ENCODE measurements around the gene UGP2. TPM values are rescaled to one million over a fixed set of nuclear protein-coding genes. Genes with fewer than 3 reads are reported as not detected.

The UGP2 gene
- total and polyA plus RNA-seq, 10 of the 15 experiments (the other 5 are each of a cell fraction or from before 2014, with no cell fraction given) = 40.8 to 98.3 (median 76.1) TPM

DNA sequence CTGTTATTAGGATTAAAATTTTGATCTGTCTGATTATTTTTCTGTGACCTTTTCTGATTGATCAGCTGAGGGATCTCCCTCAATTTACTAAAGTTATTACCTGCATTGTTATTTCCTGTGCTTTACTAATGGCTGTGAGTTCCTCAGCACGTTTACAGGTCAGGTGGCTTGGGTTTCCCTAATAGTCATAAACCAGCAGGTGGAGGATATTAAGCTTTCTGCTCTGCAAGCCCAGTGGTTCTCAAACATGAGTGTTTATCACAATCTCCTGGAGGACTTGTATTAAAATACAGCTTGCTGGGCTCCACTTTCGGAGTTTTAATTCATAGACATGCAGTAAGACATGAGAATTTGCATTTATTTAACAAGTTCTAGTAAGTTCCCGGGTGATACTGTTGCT is 22.4 kb upstream of the UGP2 start:
- Histone ChIP-seq H3K9me3 (replicated peaks; ENCODE audit: control insufficient read depth, insufficient read depth, low read length) (no peaks in the 10 kb centered on the region), H3K27me3 (replicated peaks in 1 of 2; ENCODE audit: control insufficient read depth in 2 of 2, insufficient read depth in 2 of 2, low read length in 1 of 2) (no peaks in the 10 kb centered on the region), H3K9ac (ENCODE audit: control insufficient read depth, insufficient read depth, low read length) (no peak overlapping the region), H4K20me1 (ENCODE audit: control insufficient read depth, insufficient read depth) (no peaks in the 10 kb centered on the region), H3K4me3 (no peak overlapping the region), H3K4me1 (ENCODE audit: control insufficient read depth, insufficient read depth, low read length) (peaks cover 5% of the 10 kb centered on the region; the same call in 1 of the 2 replicates), H3K36me3 (ENCODE audit: control insufficient read depth in 2 of 2, insufficient read depth in 2 of 2, low read length in 1 of 2) (no peaks in the 10 kb centered on the region), H2AFZ (ENCODE audit: control insufficient read depth, low read depth, low read length) (no peak overlapping the region), H3K4me2 (ENCODE audit: control insufficient read depth, insufficient read depth) (no peak overlapping the region), H3K27ac (ENCODE audit: control insufficient read depth, insufficient read depth) (no peak overlapping the region), H3K79me2 (ENCODE audit: control insufficient read depth, insufficient read depth, low read length) (no peaks in the 10 kb centered on the region)
- WGBS (ENCODE audit: insufficient coverage, insufficient replicate concordance, low lambda C conversion rate, missing lambda C conversion rate) = 44% methylated on average over 3 of the region's 3 CpGs
- ChIA-PET RAD21 (ENCODE audit: unreplicated experiment) (interaction anchor here (0.6 to 1.1 kb wide), 2 partner anchors 120 to 234 kb away, joined by 3 read pairs; no protein-coding TSS in a partner anchor), CTCF (interaction anchor here (0.6 to 1.6 kb wide), 2 partner anchors 16 to 42 kb away, joined by 3 to 5 read pairs; no protein-coding TSS in a partner anchor), SMC1A (ENCODE audit: uncharacterized antibody, unreplicated experiment) (interaction anchor here (1.0 to 1.2 kb wide), 3 partner anchors 10 to 39 kb away, joined by 3 read pairs; no protein-coding TSS in a partner anchor), POLR2A (interaction anchor here (0.9 kb wide), 2 partner anchors 22 to 27 kb away, joined by 3 to 4 read pairs; partner anchors contain the start of gene UGP2)
- intact Hi-C loops (cut with micrococcal nuclease; ENCODE audit: unreplicated experiment) (no loop called here), in situ Hi-C loops (cut with MboI) (no loop called here)
- no TSS peak for BruUV-seq (replicated peaks)
- DNase-seq (ENCODE audit: low read depth, low spot score) = no peak
- no peak for FAIRE-seq
- no peak for ATAC-seq
- TF ChIP-seq ZZZ3 (IDR thresholded peaks at IDR 0.05; ENCODE audit: control insufficient read depth, insufficient read length, low read depth) = no peak
- TF ChIP-seq CHD1 (IDR thresholded peaks at IDR 0.05; ENCODE audit: low read depth, low read length) = no peak
- no peak for TF ChIP-seq MEF2A (IDR thresholded peaks at IDR 0.05; ENCODE audit: insufficient read depth, low read depth, low read length)
- no peak for TF ChIP-seq NFYA (IDR thresholded peaks at IDR 0.05; ENCODE audit: borderline replicate concordance, low read depth, low read length)
- TF ChIP-seq, protein P1, sequence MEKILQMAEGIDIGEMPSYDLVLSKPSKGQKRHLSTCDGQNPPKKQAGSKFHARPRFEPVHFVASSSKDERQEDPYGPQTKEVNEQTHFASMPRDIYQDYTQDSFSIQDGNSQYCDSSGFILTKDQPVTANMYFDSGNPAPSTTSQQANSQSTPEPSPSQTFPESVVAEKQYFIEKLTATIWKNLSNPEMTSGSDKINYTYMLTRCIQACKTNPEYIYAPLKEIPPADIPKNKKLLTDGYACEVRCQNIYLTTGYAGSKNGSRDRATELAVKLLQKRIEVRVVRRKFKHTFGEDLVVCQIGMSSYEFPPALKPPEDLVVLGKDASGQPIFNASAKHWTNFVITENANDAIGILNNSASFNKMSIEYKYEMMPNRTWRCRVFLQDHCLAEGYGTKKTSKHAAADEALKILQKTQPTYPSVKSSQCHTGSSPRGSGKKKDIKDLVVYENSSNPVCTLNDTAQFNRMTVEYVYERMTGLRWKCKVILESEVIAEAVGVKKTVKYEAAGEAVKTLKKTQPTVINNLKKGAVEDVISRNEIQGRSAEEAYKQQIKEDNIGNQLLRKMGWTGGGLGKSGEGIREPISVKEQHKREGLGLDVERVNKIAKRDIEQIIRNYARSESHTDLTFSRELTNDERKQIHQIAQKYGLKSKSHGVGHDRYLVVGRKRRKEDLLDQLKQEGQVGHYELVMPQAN (conservative IDR thresholded peaks at IDR 0.05) = no peak
- no peak for TF ChIP-seq ASH2L (IDR thresholded peaks at IDR 0.05; ENCODE audit: borderline replicate concordance, low read depth)
- no peak for TF ChIP-seq RUNX3 (IDR thresholded peaks at IDR 0.05; ENCODE audit: low read length)
- TF ChIP-seq, protein P2, sequence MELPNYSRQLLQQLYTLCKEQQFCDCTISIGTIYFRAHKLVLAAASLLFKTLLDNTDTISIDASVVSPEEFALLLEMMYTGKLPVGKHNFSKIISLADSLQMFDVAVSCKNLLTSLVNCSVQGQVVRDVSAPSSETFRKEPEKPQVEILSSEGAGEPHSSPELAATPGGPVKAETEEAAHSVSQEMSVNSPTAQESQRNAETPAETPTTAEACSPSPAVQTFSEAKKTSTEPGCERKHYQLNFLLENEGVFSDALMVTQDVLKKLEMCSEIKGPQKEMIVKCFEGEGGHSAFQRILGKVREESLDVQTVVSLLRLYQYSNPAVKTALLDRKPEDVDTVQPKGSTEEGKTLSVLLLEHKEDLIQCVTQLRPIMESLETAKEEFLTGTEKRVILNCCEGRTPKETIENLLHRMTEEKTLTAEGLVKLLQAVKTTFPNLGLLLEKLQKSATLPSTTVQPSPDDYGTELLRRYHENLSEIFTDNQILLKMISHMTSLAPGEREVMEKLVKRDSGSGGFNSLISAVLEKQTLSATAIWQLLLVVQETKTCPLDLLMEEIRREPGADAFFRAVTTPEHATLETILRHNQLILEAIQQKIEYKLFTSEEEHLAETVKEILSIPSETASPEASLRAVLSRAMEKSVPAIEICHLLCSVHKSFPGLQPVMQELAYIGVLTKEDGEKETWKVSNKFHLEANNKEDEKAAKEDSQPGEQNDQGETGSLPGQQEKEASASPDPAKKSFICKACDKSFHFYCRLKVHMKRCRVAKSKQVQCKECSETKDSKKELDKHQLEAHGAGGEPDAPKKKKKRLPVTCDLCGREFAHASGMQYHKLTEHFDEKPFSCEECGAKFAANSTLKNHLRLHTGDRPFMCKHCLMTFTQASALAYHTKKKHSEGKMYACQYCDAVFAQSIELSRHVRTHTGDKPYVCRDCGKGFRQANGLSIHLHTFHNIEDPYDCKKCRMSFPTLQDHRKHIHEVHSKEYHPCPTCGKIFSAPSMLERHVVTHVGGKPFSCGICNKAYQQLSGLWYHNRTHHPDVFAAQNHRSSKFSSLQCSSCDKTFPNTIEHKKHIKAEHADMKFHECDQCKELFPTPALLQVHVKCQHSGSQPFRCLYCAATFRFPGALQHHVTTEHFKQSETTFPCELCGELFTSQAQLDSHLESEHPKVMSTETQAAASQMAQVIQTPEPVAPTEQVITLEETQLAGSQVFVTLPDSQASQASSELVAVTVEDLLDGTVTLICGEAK (IDR thresholded peaks at IDR 0.05; ENCODE audit: borderline replicate concordance) = no peak
- TF ChIP-seq DPF2 (IDR thresholded peaks at IDR 0.05) = no peak
- TF ChIP-seq, protein P3, sequence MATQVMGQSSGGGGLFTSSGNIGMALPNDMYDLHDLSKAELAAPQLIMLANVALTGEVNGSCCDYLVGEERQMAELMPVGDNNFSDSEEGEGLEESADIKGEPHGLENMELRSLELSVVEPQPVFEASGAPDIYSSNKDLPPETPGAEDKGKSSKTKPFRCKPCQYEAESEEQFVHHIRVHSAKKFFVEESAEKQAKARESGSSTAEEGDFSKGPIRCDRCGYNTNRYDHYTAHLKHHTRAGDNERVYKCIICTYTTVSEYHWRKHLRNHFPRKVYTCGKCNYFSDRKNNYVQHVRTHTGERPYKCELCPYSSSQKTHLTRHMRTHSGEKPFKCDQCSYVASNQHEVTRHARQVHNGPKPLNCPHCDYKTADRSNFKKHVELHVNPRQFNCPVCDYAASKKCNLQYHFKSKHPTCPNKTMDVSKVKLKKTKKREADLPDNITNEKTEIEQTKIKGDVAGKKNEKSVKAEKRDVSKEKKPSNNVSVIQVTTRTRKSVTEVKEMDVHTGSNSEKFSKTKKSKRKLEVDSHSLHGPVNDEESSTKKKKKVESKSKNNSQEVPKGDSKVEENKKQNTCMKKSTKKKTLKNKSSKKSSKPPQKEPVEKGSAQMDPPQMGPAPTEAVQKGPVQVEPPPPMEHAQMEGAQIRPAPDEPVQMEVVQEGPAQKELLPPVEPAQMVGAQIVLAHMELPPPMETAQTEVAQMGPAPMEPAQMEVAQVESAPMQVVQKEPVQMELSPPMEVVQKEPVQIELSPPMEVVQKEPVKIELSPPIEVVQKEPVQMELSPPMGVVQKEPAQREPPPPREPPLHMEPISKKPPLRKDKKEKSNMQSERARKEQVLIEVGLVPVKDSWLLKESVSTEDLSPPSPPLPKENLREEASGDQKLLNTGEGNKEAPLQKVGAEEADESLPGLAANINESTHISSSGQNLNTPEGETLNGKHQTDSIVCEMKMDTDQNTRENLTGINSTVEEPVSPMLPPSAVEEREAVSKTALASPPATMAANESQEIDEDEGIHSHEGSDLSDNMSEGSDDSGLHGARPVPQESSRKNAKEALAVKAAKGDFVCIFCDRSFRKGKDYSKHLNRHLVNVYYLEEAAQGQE (IDR thresholded peaks at IDR 0.05; ENCODE audit: low read depth, low read length) = no peak
- no peak for TF ChIP-seq SUPT20H (IDR thresholded peaks at IDR 0.05; ENCODE audit: borderline replicate concordance, control insufficient read depth, low read depth, low read length)
- no peak for TF ChIP-seq STAT1 (conservative IDR thresholded peaks at IDR 0.05)
- TF ChIP-seq EP300 (IDR thresholded peaks at IDR 0.05; ENCODE audit: borderline replicate concordance in 1 of 2, control insufficient read depth in 1 of 2, low read depth in 2 of 2, low read length in 2 of 2) = no peak
